A172 (cell line): ENCODE data around the gene PCDHGC4. TPM values are rescaled to one million over a fixed set of nuclear protein-coding genes. Genes with fewer than 3 reads are reported as not detected.

Experiments
- DNase-seq: peaks from one replicate; pipeline ENCODE4 v3.0.0-alpha.2; 2015; ENCODE audit warnings: low spot score
- total RNA-seq: library from RNA; depleted of rRNA; stranded (reverse); fragments of >200 nt; shearing (Covaris generic); gene quantifications from 2 replicates; pipeline ENCODE4 v1.2.3, GENCODE V29; 2014

Gene PCDHGC4
- total RNA-seq, 1 experiment from 2014 or later = not detected

DNA sequence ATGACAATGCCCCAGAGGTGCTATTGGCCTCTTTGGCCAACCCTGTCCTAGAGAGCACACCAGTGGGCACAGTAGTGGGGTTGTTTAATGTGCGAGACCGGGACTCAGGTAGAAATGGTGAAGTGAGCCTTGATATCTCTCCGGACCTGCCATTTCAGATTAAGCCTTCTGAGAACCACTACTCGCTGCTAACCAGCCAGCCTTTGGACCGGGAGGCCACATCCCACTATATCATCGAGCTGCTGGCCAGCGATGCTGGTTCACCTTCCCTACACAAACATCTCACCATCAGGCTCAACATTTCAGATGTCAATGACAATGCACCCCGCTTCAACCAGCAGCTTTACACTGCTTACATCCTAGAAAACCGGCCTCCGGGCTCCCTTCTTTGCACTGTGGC is 5.4 kb downstream of the PCDHGC4 start:
- no peak for DNase-seq

DNA sequence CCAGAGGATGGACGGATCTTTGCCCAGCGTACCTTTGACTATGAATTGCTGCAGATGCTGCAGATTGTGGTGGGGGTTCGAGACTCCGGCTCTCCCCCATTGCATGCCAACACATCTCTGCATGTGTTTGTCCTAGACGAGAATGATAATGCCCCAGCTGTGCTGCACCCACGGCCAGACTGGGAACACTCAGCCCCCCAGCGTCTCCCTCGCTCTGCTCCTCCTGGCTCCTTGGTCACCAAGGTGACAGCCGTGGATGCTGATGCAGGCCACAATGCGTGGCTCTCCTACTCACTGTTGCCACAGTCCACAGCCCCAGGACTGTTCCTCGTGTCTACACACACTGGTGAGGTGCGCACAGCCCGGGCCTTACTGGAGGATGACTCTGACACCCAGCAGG is 5.9 kb downstream of the PCDHGC4 start:
- no peak for DNase-seq

DNA sequence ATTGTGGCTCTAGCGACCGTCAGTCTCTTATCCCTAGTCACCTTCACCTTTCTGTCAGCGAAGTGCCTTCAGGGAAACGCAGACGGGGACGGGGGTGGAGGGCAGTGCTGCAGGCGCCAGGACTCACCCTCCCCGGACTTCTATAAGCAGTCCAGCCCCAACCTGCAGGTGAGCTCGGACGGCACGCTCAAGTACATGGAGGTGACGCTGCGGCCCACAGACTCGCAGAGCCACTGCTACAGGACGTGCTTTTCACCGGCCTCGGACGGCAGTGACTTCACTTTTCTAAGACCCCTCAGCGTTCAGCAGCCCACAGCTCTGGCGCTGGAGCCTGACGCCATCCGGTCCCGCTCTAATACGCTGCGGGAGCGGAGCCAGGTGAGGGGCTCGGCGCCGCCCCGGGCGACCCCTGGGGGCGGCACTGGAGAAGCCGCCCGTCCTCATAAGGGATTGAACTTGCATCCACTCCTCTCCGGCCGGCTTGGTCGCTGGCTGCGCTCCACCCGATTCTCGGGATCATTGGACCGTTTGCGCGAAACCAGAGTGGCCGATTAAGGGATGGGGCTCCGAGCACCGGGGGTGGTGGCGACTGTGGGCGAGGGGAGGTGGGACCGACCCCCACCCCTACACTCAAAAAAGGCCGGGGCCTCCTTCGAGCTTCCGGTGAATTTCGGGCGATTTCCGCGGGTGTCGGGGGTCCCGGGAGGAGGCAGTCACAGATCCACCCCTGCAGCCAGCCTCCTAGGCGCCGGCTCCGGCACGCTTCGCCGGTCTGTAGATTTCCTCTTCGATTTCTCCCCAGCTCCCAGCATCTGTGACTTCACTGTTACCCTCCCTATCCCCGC is 6.7 kb downstream of the PCDHGC4 start:
- no peak for DNase-seq

DNA sequence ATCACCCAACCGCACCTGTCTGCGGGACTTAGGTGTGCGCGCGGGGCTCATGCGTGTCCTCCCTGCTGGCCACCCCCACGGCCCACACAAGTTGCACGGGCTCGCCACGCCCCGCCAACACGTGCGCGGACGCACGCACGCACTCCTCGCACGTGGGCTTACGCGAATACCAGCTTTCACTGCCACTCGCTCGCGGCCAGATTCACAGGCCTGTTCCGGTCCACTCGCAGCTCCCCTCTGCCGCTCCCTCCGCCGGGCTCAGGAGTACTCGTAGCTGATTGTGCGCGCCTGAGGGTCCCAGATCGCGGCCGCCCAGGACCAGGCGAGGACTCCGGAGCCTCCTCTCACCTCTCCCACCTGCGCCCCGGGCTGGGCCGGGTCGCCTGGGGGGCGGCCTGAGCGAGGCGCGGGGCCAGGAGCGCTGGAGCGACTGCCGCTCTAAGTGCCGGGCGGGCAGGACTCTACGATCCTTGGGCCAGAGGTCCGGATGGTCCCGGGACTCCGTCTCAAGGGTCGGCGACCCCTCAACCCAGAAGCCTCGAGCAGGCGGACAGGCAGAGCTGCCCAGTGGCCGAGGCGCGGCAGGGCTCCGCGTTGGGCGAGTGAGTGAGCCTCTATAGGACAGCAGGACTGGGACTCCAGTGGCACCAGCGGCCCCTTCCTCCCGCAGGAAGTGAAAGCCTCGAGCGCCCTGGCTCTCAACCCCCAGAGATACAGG is 7.5 kb downstream of the PCDHGC4 start:
- DNase-seq = no peak

DNA sequence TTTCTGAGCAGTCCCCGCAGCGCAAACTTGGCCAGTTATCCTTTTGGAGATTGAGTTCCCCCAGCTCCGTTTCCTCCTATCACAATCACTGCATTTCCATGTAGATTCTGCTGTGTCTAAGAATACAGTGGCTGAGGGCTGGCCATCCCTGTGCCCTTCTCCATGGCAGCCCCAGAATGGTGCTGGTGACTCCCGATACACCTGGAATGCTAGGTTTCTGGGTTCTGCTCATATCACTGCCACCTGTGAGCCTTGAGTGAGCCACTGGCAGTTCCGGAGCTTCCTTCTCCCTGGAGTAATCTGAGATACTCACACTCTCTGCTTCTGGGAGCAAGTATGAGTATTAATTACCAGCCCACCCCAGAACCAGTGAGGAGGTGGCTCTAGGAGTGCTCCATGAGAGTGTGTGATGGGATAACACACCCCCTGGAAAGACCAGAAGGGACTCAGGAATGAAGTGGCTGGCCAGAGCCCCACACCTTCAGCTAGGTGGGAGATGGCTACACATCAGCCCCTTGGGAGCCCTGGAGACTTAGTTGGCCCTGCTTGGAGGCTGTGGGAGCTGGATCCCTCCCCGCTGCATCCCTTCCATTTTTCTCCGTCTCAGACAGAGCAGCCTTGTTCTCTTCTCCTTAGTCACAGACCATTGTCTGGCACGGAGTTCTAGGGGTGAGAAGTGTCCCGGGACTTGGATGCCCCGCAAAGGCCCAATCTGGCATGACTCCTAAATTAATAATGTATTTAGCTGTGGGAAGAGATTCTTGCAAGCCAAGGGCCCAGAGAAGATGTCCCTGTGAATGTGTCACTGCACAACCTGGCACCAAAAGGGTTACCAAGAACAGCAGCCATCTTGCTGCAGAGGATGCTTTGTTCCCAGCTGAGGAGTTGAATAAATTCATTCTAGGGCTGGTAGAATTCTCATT is 8.9 kb downstream of the PCDHGC4 start:
- DNase-seq = no peak

DNA sequence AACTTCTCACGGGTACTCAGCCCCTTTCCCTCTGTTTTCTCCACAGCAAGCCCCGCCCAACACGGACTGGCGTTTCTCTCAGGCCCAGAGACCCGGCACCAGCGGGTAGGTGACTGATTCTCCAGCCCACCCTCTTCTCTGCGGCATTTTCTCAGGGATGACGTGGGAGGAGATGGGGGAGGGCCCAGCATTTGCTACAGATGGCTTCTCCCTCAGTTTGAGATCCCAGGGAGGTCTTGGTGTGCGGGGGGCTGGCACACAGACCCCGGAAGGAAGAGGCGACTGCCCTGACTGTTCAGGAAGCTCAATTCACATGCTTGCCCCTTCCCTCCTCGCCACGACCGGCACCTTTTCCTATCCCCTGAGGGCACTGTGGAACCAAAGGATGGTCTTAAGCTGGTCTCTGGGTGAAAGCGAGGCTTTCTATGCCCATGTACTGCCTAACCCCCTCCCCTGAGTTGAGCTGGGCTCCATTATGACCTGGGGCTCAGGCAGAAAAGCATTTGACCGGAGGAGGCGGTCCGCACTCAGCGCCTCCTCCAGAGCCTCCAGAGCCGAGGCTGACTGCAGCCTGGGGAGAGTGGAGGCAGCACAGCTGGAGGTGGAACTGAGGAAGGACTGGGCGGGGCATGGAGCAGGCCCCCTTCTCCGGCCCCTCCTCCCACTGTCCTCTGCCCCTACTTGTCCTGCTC is 10.1 kb downstream of the PCDHGC4 start:
- no peak for DNase-seq

DNA sequence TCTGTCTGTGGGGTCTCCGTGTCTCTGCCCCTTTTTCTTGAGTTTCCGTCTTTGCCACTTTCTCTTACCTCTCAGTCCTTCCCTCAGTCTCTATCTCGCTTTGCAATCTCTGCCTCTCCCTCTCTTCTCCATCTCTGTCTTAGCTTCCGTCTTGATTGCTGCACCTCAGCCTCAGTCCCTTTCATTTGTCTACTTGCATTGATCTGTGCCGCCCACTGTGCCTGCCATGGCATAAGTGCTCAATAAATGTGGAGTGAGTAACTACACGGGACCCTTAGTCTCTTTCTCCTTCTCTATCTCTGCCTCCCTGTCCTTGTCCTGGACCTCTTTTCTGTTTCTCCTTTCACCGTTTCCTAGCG is 10.6 kb downstream of the PCDHGC4 start:
- DNase-seq = no peak

DNA sequence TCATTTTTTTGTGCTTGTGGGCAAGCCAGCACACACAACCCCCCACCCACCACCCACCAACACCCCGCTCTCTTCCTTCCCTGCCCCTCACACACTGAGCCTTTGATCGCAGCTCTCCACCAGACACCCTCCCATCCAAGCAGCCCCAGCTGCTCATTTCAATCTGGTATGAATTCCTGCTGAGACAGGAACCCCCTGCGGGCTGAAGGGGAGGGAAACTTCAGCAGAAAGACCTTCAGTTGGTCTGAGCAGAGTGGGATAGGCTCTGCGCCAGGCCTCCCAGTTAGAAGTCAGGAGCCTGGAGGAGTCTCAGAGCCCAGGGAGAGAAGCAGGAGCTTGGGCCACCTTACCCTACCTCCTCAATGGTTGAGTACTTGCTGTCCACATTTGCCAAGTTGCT is 11.2 kb downstream of the PCDHGC4 start:
- DNase-seq = no peak

DNA sequence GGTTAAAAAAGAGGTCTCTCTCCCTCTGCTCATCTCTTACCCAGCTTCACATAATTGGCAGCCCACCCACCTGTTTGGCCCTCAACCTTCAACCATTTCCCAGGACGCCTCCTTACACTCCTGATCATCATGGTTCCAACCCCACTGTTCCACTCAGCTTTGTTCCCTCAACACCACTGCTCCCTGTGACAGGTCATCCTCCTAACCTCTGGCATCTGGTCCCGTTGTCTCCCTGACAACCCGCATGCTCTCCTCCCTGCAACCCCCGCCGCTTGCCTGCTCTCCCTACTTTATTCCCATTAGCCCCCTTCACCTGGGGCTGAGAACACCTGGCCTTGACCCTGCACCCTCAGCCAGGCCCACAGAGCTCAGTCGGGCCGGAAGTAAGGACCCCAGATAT is 16.9 kb downstream of the PCDHGC4 start:
- no peak for DNase-seq

DNA sequence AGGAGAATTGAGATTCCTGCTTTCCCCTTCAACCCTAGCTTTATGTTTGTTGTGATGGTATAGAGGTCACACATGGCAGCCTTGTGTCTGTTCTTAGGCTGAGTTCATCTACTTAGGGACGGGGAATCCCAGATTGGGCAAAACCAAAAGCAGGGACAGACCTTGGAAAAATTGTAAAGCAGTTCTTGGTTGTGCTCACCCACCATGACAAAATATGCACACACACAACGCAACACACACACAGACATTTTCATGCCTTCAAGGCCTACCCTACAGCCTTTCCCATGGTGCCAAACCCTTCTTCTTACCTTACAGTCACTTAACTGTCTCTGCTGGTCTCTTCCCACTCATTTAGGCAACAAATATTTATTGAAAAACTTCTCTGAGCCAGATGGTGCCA is 18.9 kb downstream of the PCDHGC4 start:
- no peak for DNase-seq

DNA sequence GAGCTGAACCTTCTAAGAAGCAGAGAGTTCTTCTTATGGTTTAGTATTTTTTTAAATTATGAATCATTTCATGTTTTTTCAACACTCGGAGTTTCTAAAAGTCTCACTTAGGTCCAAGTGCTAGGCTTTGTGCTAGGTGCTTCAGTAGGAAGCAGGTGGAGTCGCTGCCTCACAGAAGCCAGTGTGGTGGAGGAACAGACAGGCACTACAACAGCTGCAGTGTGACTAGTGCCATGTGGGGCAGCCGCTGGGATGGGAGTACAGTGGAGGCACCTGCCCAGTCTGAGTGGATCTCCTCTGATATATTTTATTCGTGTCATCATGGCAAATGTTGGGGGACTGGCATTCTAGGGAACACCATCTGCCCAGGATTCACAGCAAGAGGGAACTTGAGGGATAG is 19.4 kb downstream of the PCDHGC4 start:
- no peak for DNase-seq

DNA sequence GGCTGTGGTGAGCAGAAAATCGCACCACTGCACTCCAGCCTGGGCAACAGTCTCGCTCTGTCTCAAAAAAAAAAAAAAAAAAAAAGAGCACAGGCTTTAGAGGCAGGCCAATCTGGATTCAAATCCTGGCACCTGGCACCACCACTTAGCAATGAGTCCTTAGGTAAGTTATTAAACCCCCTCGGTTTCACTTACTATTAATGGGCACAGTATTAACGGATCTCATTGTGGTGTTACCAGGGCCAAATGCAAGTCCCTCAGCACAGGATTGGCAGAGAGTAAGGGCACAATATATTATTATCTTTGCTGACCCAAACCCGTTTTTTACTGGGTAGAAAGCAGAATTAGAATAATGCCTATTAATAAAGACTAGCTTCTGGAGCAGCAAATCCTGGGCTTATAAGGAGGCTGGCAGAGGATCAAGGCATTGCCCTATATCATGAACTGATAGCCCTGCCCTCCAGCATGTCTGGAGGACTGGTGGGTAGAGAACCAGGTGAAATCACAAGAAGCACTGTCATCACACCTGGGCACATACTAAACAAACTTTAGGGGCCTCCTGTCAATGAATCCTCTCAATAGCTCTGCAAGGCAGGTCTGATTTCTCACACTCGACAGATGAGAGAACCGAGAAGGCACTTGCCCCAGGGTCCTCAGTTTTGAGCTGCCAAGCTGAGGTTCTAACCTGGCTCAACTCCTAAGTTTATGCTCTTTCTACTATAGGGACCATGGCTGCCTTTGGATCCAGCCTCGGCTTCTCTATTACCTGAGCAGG is 21.7 kb downstream of the PCDHGC4 start:
- DNase-seq = no peak

DNA sequence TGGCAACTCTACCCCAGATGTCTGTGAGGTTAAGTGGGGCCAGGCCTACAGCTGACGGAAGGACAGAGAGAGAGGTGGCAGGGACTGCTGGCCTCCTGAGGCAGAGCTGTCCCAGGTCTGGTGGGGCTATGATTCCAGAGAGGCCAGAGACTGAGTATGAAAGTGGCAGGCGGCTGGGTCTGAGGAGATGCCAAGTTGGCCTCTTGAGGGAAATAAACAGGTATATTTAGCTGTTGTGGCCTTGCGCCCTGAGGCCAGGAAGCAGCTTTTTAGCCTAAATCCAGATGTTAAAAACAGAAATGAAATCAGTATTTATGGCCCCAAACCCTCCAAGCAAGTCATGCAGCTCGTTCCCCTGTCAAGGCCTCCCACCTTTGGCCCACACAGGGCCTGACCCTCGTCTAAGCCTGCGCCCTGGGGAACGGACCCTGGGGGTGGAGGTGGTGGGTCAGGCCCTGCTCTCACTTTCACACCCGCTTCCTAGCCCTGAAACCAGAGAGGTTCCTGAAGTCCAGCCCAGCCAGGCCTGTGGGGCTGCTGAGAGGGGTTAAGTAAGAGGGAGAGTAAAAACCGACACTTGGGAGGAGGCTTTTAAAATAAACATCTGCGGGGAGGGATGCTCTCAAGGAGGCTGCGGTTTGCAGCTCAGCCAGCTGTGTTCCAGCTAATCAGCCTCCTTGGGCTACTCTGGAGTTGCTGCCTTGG is 22.7 kb downstream of the PCDHGC4 start:
- peak; percentile 73 for DNase-seq

DNA sequence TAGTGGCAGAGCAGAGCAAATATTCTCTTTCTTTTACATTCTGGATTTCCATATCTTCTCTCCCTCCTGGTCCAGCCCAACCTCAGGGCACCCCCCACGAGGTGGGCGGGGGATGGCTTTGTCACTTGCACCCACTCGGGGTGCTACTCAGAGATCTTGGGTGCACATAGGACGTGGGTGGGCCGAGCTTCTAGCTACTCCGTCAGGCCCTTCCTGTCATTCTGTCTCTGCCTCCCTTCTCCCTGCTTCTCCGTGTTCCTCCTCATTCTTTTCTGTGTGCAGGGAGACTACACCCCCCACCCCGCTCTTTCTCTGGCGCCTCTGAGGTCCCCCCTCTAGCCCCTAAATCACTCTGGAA is 23.6 kb downstream of the PCDHGC4 start:
- no peak for DNase-seq

DNA sequence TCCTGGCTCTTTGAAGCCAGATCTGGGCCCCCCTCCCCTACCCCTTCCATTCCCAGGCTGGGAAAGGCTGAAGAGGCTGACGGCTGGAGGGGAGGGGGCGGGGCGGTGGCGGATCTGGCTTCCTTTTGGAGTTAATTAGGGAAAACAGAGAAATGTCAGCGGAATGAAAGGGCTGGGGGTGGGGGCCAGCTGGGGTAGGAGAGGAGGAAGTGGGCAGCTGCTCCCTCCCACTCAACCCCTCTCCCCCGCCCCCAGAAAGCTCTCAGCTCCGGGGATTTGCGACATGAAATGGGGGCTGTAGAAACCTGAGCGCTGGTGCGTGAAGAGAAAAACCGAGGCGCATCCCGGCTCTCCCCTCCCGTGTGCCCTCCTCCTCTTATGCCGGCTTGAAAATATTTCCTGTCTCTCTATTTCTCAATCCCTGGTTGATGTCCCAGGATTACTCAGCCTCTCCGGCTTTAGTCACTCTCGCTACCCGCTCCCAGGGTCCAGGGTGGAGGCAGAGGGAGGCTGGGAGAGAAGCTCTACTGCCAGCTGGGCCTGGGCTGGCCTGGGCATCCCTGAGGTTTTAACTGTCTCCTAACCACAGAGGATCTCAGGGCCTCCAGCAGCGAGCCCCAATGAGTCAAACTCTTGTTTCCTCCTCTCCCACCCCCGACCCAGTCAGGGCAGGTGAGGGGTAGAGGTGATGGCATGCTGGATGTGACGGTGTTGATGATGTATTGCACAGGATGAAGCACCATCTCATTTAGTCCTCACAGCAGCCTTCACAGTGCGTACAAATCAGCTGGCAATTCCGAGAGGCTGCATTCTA is 24.2 kb downstream of the PCDHGC4 start:
- peak; percentile 93 for DNase-seq

DNA sequence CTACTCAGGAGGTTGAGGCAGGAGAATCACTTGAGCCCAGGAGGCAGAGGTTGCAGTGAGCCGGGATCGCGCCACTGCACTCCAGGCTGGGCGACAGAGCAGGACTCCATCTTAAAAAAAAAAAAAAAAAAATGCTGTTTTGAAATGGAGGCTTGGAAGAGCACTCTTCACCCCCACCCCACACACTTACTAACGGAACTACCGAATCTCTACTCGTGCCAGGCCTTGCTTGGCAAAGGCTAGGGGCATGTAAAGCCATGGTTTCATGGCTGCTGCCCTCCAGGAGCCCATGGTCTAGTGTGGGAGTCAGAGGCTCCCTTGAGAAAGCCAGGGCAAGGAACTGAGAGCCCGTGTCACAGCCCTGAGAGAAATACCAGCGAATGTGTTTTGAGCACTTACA is 25.3 kb downstream of the PCDHGC4 start:
- DNase-seq = no peak

DNA sequence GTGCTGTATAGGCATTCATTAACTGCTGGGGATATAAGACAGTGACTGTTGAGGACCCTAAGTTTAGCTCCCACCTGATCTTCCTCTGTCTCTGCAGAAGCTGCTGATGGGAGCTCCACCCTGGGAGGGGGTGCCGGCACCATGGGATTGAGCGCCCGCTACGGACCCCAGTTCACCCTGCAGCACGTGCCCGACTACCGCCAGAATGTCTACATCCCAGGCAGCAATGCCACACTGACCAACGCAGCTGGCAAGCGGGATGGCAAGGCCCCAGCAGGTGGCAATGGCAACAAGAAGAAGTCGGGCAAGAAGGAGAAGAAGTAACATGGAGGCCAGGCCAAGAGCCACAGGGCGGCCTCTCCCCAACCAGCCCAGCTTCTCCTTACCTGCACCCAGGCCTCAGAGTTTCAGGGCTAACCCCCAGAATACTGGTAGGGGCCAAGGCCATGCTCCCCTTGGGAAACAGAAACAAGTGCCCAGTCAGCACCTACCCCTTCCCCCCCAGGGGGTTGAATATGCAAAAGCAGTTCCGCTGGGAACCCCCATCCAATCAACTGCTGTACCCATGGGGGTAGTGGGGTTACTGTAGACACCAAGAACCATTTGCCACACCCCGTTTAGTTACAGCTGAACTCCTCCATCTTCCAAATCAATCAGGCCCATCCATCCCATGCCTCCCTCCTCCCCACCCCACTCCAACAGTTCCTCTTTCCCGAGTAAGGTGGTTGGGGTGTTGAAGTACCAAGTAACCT is 26.2 kb downstream of the PCDHGC4 start:
- DNase-seq = no peak

DNA sequence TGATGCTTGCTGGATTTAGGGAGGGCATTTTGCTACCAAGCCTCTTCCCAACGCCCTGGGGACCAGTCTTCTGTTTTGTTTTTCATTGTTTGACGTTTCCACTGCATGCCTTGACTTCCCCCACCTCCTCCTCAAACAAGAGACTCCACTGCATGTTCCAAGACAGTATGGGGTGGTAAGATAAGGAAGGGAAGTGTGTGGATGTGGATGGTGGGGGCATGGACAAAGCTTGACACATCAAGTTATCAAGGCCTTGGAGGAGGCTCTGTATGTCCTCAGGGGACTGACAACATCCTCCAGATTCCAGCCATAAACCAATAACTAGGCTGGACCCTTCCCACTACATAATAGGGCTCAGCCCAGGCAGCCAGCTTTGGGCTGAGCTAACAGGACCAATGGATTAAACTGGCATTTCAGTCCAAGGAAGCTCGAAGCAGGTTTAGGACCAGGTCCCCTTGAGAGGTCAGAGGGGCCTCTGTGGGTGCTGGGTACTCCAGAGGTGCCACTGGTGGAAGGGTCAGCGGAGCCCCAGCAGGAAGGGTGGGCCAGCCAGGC is 27.0 kb downstream of the PCDHGC4 start:
- DNase-seq = no peak
